ENCODE results near the gene ABHD8.
"Not testable (repeated sequence)": the region's sequence is repeated elsewhere in the genome, so short reads cannot be mapped to it uniquely, and the experiment has no call there.

Gene ABHD8

DNA sequence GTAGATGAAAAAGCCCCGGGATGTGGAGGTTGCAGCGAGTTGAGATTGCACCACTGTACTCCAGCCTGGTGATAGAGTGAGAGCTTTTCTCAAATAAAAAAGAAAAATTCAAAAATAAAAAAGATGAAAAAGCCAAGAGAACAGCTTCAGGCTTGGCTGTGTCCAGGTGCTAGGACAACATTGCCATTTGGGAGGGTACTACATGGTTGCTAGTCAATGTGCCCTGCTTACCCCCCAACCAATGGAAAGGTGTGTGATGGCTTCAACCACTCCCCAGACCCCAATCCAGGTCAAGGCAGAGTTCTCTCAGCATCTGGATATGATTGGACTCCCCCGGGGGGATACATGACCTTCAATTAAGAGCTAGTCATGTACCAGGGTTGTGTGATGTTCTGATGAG lies 23.8 kb downstream of the ABHD8 start:
- no peaks in the 10 kb centered on the region for H3K9me3 ChIP-seq (ENCODE audit: control insufficient read depth, low read length)
- H3K27me3 ChIP-seq (ENCODE audit: control insufficient read depth, insufficient read depth, low read length), result no peaks in the 10 kb centered on the region
- H3K79me2 ChIP-seq, result no peaks in the 10 kb centered on the region
- no peak overlapping the region for H3K27ac ChIP-seq
- TF ChIP-seq CTCF (IDR thresholded peaks at IDR 0.05), result no peak
- no peak overlapping the region for H3K9ac ChIP-seq
- H3K4me3 ChIP-seq (ENCODE audit: low read depth, low read length), result no peak overlapping the region
- no peak overlapping the region for H3K4me2 ChIP-seq (ENCODE audit: low read length)
- no peaks in the 10 kb centered on the region for H3K36me3 ChIP-seq (ENCODE audit: control insufficient read depth, insufficient read depth, low read length)
- no peaks in the 10 kb centered on the region for H3K4me1 ChIP-seq
- H2AFZ ChIP-seq, result no peak overlapping the region

DNA sequence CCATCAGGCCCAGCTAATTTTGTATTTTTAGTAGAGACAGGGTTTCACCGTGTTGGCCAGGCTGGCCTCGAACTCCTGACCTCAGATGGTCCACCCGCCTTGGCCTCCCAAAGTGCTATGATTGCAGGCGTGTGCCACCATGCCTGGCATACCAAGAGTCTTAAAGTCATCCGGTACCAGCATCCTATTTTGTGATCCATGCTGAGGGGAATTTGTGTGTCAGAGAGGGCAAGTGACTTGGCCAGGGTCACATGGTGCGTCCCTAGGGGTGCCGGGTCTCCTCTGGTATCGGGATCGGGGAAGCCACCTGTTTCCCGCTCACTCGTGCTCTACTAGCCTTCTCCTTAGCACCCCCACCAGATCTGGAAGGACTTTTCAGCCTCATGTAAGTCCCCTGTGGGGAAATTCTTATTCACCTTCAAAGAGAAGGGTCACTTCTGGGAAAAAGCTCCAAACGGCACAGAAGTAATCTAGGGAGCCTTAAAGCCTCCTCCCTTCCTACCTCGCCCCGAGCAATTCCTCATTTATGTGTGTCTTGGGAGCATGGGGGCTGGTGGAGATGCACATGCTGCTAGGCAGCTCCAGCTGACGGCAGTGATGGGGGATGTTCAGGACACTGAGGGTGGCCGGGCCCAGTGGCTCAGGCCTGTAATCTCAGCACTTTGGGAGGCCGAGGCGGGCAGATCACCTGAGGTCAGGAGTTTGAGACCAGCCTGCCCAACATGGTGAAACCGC lies 27.6 kb downstream of the ABHD8 start:
- no peak overlapping the region for H3K4me3 ChIP-seq (ENCODE audit: low read depth, low read length)
- no peaks in the 10 kb centered on the region for H3K36me3 ChIP-seq (ENCODE audit: control insufficient read depth, insufficient read depth, low read length)
- H3K79me2 ChIP-seq, result no peaks in the 10 kb centered on the region
- TF ChIP-seq CTCF (IDR thresholded peaks at IDR 0.05), result no peak
- H3K27ac ChIP-seq, result no peak overlapping the region
- H3K4me1 ChIP-seq, result no peaks in the 10 kb centered on the region
- no peak overlapping the region for H3K9ac ChIP-seq
- H2AFZ ChIP-seq, result no peak overlapping the region
- no peaks in the 10 kb centered on the region for H3K9me3 ChIP-seq (ENCODE audit: control insufficient read depth, low read length)
- H3K27me3 ChIP-seq (ENCODE audit: control insufficient read depth, insufficient read depth, low read length), result no peaks in the 10 kb centered on the region
- H3K4me2 ChIP-seq (ENCODE audit: low read length), result no peak overlapping the region

DNA sequence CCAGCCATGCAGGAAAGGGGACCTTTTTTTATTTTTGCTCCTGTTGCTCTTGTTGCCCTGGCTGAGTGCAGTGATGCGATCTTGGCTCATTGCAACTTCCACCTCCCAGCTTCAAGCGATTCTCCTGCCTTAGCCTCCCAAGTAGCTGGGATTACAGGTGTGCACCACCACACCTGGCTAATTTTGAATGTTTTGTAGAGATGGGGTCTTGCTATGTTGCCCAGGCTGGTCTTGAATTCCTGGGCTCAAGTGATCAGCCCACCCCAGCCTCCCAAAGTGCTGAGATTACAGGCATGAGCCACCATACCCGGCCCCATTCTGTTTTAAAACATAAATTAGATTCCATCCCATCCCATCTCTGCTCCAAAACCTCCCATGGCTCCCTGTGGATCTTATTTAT lies 28.3 kb downstream of the ABHD8 start:
- H3K27me3 ChIP-seq (ENCODE audit: control insufficient read depth, insufficient read depth, low read length); H3K36me3 ChIP-seq (ENCODE audit: control insufficient read depth, insufficient read depth, low read length); H3K79me2 ChIP-seq; H3K4me2 ChIP-seq (ENCODE audit: low read length); H3K9me3 ChIP-seq (ENCODE audit: control insufficient read depth, low read length); H3K4me1 ChIP-seq; H3K4me3 ChIP-seq (ENCODE audit: low read depth, low read length); H3K9ac ChIP-seq; H2AFZ ChIP-seq; H3K27ac ChIP-seq: not testable (repeated sequence)

DNA sequence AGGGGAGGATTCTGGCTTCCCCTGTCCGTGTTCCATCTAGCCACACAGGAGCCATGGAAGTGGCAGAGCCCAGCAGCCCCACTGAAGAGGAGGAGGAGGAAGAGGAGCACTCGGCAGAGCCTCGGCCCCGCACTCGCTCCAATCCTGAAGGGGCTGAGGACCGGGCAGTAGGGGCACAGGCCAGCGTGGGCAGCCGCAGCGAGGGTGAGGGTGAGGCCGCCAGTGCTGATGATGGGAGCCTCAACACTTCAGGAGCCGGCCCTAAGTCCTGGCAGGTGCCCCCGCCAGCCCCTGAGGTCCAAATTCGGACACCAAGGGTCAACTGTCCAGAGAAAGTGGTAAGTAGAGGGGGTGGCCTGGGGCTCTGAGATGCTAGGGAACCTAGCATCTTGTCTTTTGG lies 34.5 kb downstream of the ABHD8 start:
- peaks cover 5% of the 10 kb centered on the region for H3K4me1 ChIP-seq
- no peaks in the 10 kb centered on the region for H3K36me3 ChIP-seq (ENCODE audit: control insufficient read depth, insufficient read depth, low read length)
- H3K4me3 ChIP-seq (ENCODE audit: low read depth, low read length), result no peak overlapping the region
- H3K27ac ChIP-seq, result no peak overlapping the region
- no peak for TF ChIP-seq CTCF (IDR thresholded peaks at IDR 0.05)
- H3K9me3 ChIP-seq (ENCODE audit: control insufficient read depth, low read length), result no peaks in the 10 kb centered on the region
- no peak overlapping the region for H3K9ac ChIP-seq
- no peaks in the 10 kb centered on the region for H3K27me3 ChIP-seq (ENCODE audit: control insufficient read depth, insufficient read depth, low read length)
- no peak overlapping the region for H2AFZ ChIP-seq
- H3K79me2 ChIP-seq, result no peaks in the 10 kb centered on the region
- no peak overlapping the region for H3K4me2 ChIP-seq (ENCODE audit: low read length)

GRCh38 chr19:17266975-17267788 lies 36.0 kb downstream of the ABHD8 start, which contains the start of gene BABAM1:
Gene BABAM1 (plus strand): TSS chr19:17267443. CDS start chr19:17268807, 1,364 bp downstream.
- Histone ChIP-seq H3K27me3 (ENCODE audit: control insufficient read depth, insufficient read depth, low read length) (no peaks in the 10 kb centered on the region), H3K4me1 (peaks cover 5% of the 10 kb centered on the region), H3K27ac (peak within 1 kb of the TSS; percentile 58), H3K4me2 (ENCODE audit: low read length) (peak within 1 kb of the TSS; percentile 90), H2AFZ (peak within 1 kb of the TSS; percentile 98), H3K36me3 (ENCODE audit: control insufficient read depth, insufficient read depth, low read length) (no peaks in the 10 kb centered on the region), H3K4me3 (ENCODE audit: low read depth, low read length) (peak within 1 kb of the TSS; percentile 97), H3K9me3 (ENCODE audit: control insufficient read depth, low read length) (no peaks in the 10 kb centered on the region), H3K79me2 (no peaks in the 10 kb centered on the region), H3K9ac (peak within 1 kb of the TSS; percentile 64)
- no peak for TF ChIP-seq CTCF (IDR thresholded peaks at IDR 0.05)

Measured in parathyroid adenoma (tissue), 2 donors.